OCI-LY7 (cell line): ENCODE results near the gene VCL. TPM values are rescaled to one million over a fixed set of nuclear protein-coding genes. Genes with fewer than 3 reads are reported as not detected.

Experiments
- BruUV-seq: library from RNA; stranded (reverse); fragments of 400-500 nt; replicated peaks from 2 replicates; lab custom pipeline; 2021; lab: Mats Ljungman, UMichigan
- CTCF ChIA-PET: fragments of 300-600 bp; sonication (Branson Sonifier 250); formaldehyde crosslinking; loops from one replicate; lab custom pipeline; 2022; ENCODE audit warnings: antibody characterized with exemption; ENCODE audit not compliant: unreplicated experiment; lab: Charles Lee
- POLR2A ChIA-PET: fragments of 300-600 bp; sonication (Branson Sonifier 250); formaldehyde crosslinking; loops from one replicate; lab custom pipeline; 2022; ENCODE audit warnings: antibody characterized with exemption; lab: Charles Lee
- DNase-seq: peaks from one replicate; pipeline ENCODE4 v3.0.0-alpha.2; 2015; ENCODE audit warnings: low spot score
- H2AFZ ChIP-seq: fragments of 200-600 bp; sonication (generic), shearing (Covaris generic); 2 replicates; pipeline ENCODE4 v1.6.1; 2014; ENCODE audit warnings: mild to moderate bottlenecking, antibody characterized with exemption, low read length, moderate library complexity
- H3K27ac ChIP-seq: fragments of 200-600 bp; sonication (generic); 2 replicates; pipeline ENCODE4 v1.5.1; 2014; ENCODE audit warnings: mixed run types, low read depth, mild to moderate bottlenecking, moderate library complexity, low read length, inconsistent platforms; ENCODE audit not compliant: poor library complexity, severe bottlenecking
- H3K36me3 ChIP-seq: fragments of 200-600 bp; sonication (generic); 2 replicates; pipeline ENCODE4 v1.6.1; 2014; ENCODE audit warnings: mild to moderate bottlenecking, antibody characterized with exemption, low read length, moderate library complexity, mixed read lengths; ENCODE audit not compliant: insufficient read depth
- H3K4me1 ChIP-seq: fragments of 200-600 bp; sonication (generic); 2 replicates; pipeline ENCODE4 v1.5.1; 2014; ENCODE audit warnings: mild to moderate bottlenecking, low read length; ENCODE audit not compliant: insufficient read depth, poor library complexity, severe bottlenecking
- H3K4me2 ChIP-seq: fragments of 200-600 bp; sonication (generic); 2 replicates; pipeline ENCODE4 v1.6.1; 2014; ENCODE audit warnings: mild to moderate bottlenecking, low read length
- H3K4me3 ChIP-seq: fragments of 200-600 bp; sonication (generic); 2 replicates; pipeline ENCODE4 v1.5.1; 2014; ENCODE audit warnings: mild to moderate bottlenecking, low read depth, low read length; ENCODE audit not compliant: poor library complexity, severe bottlenecking
- H3K79me2 ChIP-seq: fragments of 200-600 bp; sonication (generic); 2 replicates; pipeline ENCODE4 v1.6.1; 2016; ENCODE audit warnings: low read depth, mild to moderate bottlenecking, low read length, moderate library complexity, mixed read lengths; ENCODE audit not compliant: insufficient read depth
- H3K9me2 ChIP-seq: fragments of 200-600 bp; sonication (generic); 2 replicates; pipeline ENCODE4 v1.6.1; 2016; ENCODE audit warnings: mild to moderate bottlenecking, low read length, mixed read lengths; ENCODE audit not compliant: insufficient read depth
- H3K9me3 ChIP-seq: fragments of 200-600 bp; sonication (generic); 2 replicates; pipeline ENCODE4 v1.6.1; 2014; ENCODE audit warnings: mild to moderate bottlenecking, mixed run types, low read length, mixed read lengths
- H4K20me1 ChIP-seq: fragments of 200-600 bp; sonication (generic); 2 replicates; pipeline ENCODE4 v1.6.1; 2014; ENCODE audit warnings: mild to moderate bottlenecking, antibody characterized with exemption, low read length, moderate library complexity, mixed read lengths; ENCODE audit not compliant: insufficient read depth
- EZH2phosphoT487 ChIP-seq: fragments of 200-600 bp; sonication (generic); IDR thresholded peaks from 2 replicates; pipeline ENCODE4 v1.6.1; 2018; ENCODE audit warnings: low read depth, borderline replicate concordance, mild to moderate bottlenecking, mixed run types, antibody characterized with exemption, low read length, moderate library complexity, mixed read lengths
- intact Hi-C: fragments of 100-400 bp; cut with micrococcal nuclease; formaldehyde crosslinking; loops from one replicate; pipeline ENCODE4 v1.10.0; 2022; ENCODE audit not compliant: unreplicated experiment
- total RNA-seq, 2 experiments: library from RNA; depleted of rRNA in 1 of 2; stranded (reverse); fragments of >200 nt in 1 of 2; shearing (Covaris generic) in 1 of 2; gene quantifications; 2 replicates each; pipeline ENCODE4 v1.2.3, GENCODE V29; 2014 to 2022
- TF ChIP-seq, protein P1 (sequence below): fragments of 200-600 bp; sonication (generic); conservative IDR thresholded peaks from 2 replicates; pipeline ENCODE4 v1.5.1; 2014; ENCODE audit warnings: mild to moderate bottlenecking, antibody characterized with exemption, low read length, moderate library complexity, mixed read lengths

VCL gene
- total RNA-seq, 2 experiments from 2014 or later, result 19.1 to 55.5 TPM

DNA sequence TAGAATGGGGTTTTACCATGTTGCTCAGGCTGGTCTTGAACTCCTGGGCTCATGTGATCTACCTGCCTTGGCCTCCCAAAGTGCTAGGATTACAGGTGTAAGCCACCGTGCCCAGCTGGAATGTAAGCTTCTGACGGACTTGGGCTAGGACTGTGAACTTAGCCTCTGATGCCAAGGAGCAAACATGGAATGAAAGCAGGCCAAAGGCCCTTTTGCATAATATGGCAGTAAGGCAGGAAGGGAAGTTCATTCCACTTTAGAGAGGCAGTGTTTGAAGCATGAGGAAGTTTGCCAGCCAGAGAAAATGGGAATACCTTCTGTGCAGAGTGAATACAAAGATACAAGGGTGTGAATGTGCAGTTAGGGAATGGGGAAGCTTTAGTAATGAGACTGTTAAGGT, 20.3 kb downstream of the VCL start:
- H3K27ac ChIP-seq, result no peak overlapping the region
- intact Hi-C loops, result no loop called here
- no peak overlapping the region for H3K4me2 ChIP-seq
- peaks cover 8% of the 10 kb centered on the region; the same call in 1 of the 2 replicates for H3K79me2 ChIP-seq
- no TSS peak for BruUV-seq
- no peak for TF ChIP-seq EZH2phosphoT487
- TF ChIP-seq, protein P1, sequence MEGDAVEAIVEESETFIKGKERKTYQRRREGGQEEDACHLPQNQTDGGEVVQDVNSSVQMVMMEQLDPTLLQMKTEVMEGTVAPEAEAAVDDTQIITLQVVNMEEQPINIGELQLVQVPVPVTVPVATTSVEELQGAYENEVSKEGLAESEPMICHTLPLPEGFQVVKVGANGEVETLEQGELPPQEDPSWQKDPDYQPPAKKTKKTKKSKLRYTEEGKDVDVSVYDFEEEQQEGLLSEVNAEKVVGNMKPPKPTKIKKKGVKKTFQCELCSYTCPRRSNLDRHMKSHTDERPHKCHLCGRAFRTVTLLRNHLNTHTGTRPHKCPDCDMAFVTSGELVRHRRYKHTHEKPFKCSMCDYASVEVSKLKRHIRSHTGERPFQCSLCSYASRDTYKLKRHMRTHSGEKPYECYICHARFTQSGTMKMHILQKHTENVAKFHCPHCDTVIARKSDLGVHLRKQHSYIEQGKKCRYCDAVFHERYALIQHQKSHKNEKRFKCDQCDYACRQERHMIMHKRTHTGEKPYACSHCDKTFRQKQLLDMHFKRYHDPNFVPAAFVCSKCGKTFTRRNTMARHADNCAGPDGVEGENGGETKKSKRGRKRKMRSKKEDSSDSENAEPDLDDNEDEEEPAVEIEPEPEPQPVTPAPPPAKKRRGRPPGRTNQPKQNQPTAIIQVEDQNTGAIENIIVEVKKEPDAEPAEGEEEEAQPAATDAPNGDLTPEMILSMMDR, result no peak
- POLR2A ChIA-PET, result no interaction called here
- no peak overlapping the region for H3K4me3 ChIP-seq
- CTCF ChIA-PET, result no interaction called here
- no peaks in the 10 kb centered on the region for H3K9me3 ChIP-seq
- no peak for DNase-seq
- H3K9me2 ChIP-seq, result no peaks in the 10 kb centered on the region
- H3K36me3 ChIP-seq, result peaks cover 4% of the 10 kb centered on the region; the same call in 1 of the 2 replicates
- H3K4me1 ChIP-seq, result peaks cover 18% of the 10 kb centered on the region
- H4K20me1 ChIP-seq, result no peaks in the 10 kb centered on the region
- no peak overlapping the region for H2AFZ ChIP-seq

DNA sequence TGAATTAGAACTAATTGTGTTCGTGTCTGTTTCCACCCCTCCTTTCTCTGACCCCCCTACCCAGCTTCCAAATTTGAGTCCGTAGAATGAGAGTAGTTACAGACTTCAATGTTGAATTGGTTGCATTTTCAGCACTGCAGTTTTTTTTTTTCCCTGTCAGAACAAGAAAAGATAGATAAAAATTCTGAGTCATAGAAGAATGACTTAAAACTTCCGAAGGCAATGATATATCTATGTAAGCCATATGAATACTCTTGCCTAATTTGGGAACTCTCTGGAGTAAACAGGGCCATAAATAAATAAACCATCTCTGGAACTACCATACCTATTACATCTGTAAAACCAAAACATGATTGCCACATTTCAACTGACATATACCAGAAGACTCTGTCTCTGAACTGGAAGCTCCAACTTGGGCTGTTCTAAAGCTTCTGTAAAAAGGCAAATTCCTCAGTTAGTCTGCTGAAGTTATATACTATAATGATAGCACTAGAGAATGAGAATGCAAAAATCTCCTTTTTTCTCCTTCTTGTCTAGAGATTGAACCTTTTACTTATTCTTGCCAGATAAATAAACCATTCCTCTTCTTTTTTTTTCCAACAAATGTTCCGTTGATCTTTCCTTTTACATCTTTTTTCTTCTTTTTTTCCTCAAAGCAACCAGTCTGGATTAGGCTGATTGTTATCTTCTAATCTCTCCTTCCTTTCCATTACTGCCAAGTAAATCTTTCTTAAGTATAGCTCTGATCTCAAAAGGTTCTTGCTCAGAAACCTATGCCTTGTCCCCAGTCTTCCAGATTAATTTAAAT, 23.5 kb downstream of the VCL start:
- H3K9me2 ChIP-seq, result no peaks in the 10 kb centered on the region
- no peak overlapping the region for H2AFZ ChIP-seq
- no peak overlapping the region for H3K4me2 ChIP-seq
- no TSS peak for BruUV-seq
- H3K79me2 ChIP-seq, result no peaks in the 10 kb centered on the region
- no peaks in the 10 kb centered on the region for H3K9me3 ChIP-seq
- H3K4me1 ChIP-seq, result no peaks in the 10 kb centered on the region
- H3K27ac ChIP-seq, result no peak overlapping the region
- POLR2A ChIA-PET, result interaction anchor here (0.9 to 2.1 kb wide), 6 partner anchors 9 to 33 kb away, joined by 3 to 7 read pairs (median 4); no protein-coding TSS in a partner anchor
- H3K36me3 ChIP-seq, result peaks cover 4% of the 10 kb centered on the region; the same call in 1 of the 2 replicates
- no peak for DNase-seq
- CTCF ChIA-PET, result no interaction called here
- intact Hi-C loops, result no loop called here
- TF ChIP-seq, protein P1, result no peak
- TF ChIP-seq EZH2phosphoT487, result no peak
- H3K4me3 ChIP-seq, result no peak overlapping the region
- H4K20me1 ChIP-seq, result no peaks in the 10 kb centered on the region
